K562 (cell line): ENCODE measurements around the gene ERCC1. TPM values are rescaled to one million over a fixed set of nuclear protein-coding genes. Genes with fewer than 3 reads are reported as not detected.

Experiments used
- CEBPG ChIP-seq, 3 experiments: fragments of 200-800 bp in 1 of 3; sonication (Bioruptor generic) in 1 of 3; sonication (generic) in 1 of 3; formaldehyde crosslinking in 1 of 3; IDR thresholded peaks in 2 of 3; conservative IDR thresholded peaks in 1 of 3; 2 replicates each; pipeline versions ENCODE4 v1.6.1 to v1.8.0; 2016 to 2022; ENCODE audit warnings: missing compliant biosample characterization in 2 of 3, missing genetic modification characterization in 2 of 3, mild to moderate bottlenecking in 1 of 3, missing genetic modification reagents in 1 of 3
- JUN ChIP-seq, 2 experiments: sonication (generic) in 1 of 2; formaldehyde crosslinking in 1 of 2; IDR thresholded peaks; 2 replicates each; pipeline versions ENCODE4 v1.6.1 to v1.8.0; 2012 to 2022; ENCODE audit warnings: borderline replicate concordance in 2 of 2, mild to moderate bottlenecking in 2 of 2, improper control_type of control experiment in 1 of 2, low read depth in 1 of 2, low read length in 1 of 2, missing genetic modification reagents in 1 of 2
- NCOR1 ChIP-seq: fragments of 450-650 bp; IDR thresholded peaks from 2 replicates; pipeline ENCODE4 v1.6.1; 2016; ENCODE audit warnings: mild to moderate bottlenecking, moderate library complexity
- RAD21 ChIP-seq, 2 experiments: fragments of 250-450 bp in 1 of 2; fragments of 450-650 bp in 1 of 2; sonication (Bioruptor Pico) in 1 of 2; formaldehyde crosslinking in 1 of 2; IDR thresholded peaks in 1 of 2; conservative IDR thresholded peaks in 1 of 2; 2 replicates each; pipeline versions ENCODE4 v1.4.0 to v1.8.0; 2020 to 2022; ENCODE audit warnings: mild to moderate bottlenecking in 2 of 2, moderate library complexity in 1 of 2
- RBBP5 ChIP-seq: fragments of 200-600 bp; sonication (generic); IDR thresholded peaks from 2 replicates; pipeline ENCODE4 v1.6.1; 2012; ENCODE audit warnings: borderline replicate concordance, mild to moderate bottlenecking, low read length, control low read depth, inconsistent platforms; ENCODE audit not compliant: insufficient read depth, poor library complexity, severe bottlenecking
- SAP30 ChIP-seq: fragments of 200-600 bp; sonication (generic); IDR thresholded peaks from 2 replicates; pipeline ENCODE4 v1.6.1; 2012; ENCODE audit warnings: borderline replicate concordance, low read depth, mild to moderate bottlenecking, moderate library complexity, low read length, control low read depth, inconsistent platforms; ENCODE audit not compliant: insufficient read depth, poor library complexity, severe bottlenecking
- TEAD4 ChIP-seq, 2 experiments: sonication (generic) in 1 of 2; formaldehyde crosslinking in 1 of 2; IDR thresholded peaks; 2 replicates each; pipeline versions ENCODE4 v1.6.1 to v1.8.0; 2012 to 2022; ENCODE audit warnings: borderline replicate concordance in 1 of 2, inconsistent platforms in 1 of 2, low read length in 1 of 2, mild to moderate bottlenecking in 1 of 2, missing genetic modification reagents in 1 of 2
- TFAP4 ChIP-seq: sonication (generic); formaldehyde crosslinking; IDR thresholded peaks from 2 replicates; pipeline ENCODE4 v1.8.0; 2022; ENCODE audit warnings: missing genetic modification reagents, mild to moderate bottlenecking, moderate library complexity, borderline replicate concordance
- ZEB2 ChIP-seq: fragments of 450-650 bp; IDR thresholded peaks from 2 replicates; pipeline ENCODE4 v1.6.1; 2016
- ZFX ChIP-seq: sonication (generic); formaldehyde crosslinking; IDR thresholded peaks from 2 replicates; pipeline ENCODE4 v1.8.0; 2022; ENCODE audit warnings: mild to moderate bottlenecking, missing genetic modification reagents, moderate library complexity
- ZNF507 ChIP-seq: conservative IDR thresholded peaks from 2 replicates; pipeline ENCODE4 v1.6.1; 2017; ENCODE audit warnings: missing genetic modification characterization, missing compliant biosample characterization
- polyA plus RNA-seq, 8 experiments: library from polyadenylated mRNA; depleted of rRNA in 4 of 8; stranded (reverse) in 5 of 8; unstranded in 3 of 8; fragments of >200 nt; fragmentation: Nextera tagmentation in 2 of 8; fragmentation: Illumina TruSeq in 1 of 8; extraction: Ambion mirVana in 2 of 8; extraction: Trizol in 1 of 8; gene quantifications; 2 replicates each; pipeline versions ENCODE4 v1.2.1 to v1.2.3, GENCODE V29; 2011 to 2014; ENCODE audit warnings: inconsistent platforms in 1 of 8, missing spikeins in 1 of 8
- total RNA-seq, 7 experiments: library from RNA; depleted of rRNA in 6 of 7; stranded (reverse); fragments of >200 nt in 6 of 7; fragmentation: Illumina TruSeq in 2 of 7; extraction: Trizol in 2 of 7; gene quantifications; 2 replicates each; pipeline versions ENCODE4 v1.2.1 to v1.2.3, GENCODE V29; 2011 to 2021; ENCODE audit warnings: low replicate concordance in 1 of 7
- TF ChIP-seq, protein P1 (sequence below): fragments of 250-450 bp; sonication (Bioruptor Pico); IDR thresholded peaks from 2 replicates; pipeline ENCODE4 v1.8.0; 2022; ENCODE audit warnings: inconsistent platforms
- TF ChIP-seq, protein P2 (sequence below): sonication (generic); formaldehyde crosslinking; IDR thresholded peaks from 2 replicates; pipeline ENCODE4 v1.8.1; 2023; ENCODE audit warnings: mild to moderate bottlenecking, missing genetic modification reagents
- TF ChIP-seq, protein P3 (sequence below), 3 experiments: fragments of 200-800 bp in 1 of 3; sonication (Bioruptor generic) in 1 of 3; sonication (generic) in 1 of 3; formaldehyde crosslinking in 1 of 3; IDR thresholded peaks; 2 replicates each; pipeline versions ENCODE4 v1.6.1 to v1.8.0; 2016 to 2022; ENCODE audit warnings: mild to moderate bottlenecking in 2 of 3, missing compliant biosample characterization in 2 of 3, missing genetic modification characterization in 2 of 3, missing genetic modification reagents in 1 of 3

ERCC1 gene
- total and polyA plus RNA-seq, 9 of the 15 experiments (the other 6 are each of a cell fraction or from before 2014, with no cell fraction given), result 9.3 to 92.6 (median 60.0) TPM

- TF ChIP-seq, protein P1, sequence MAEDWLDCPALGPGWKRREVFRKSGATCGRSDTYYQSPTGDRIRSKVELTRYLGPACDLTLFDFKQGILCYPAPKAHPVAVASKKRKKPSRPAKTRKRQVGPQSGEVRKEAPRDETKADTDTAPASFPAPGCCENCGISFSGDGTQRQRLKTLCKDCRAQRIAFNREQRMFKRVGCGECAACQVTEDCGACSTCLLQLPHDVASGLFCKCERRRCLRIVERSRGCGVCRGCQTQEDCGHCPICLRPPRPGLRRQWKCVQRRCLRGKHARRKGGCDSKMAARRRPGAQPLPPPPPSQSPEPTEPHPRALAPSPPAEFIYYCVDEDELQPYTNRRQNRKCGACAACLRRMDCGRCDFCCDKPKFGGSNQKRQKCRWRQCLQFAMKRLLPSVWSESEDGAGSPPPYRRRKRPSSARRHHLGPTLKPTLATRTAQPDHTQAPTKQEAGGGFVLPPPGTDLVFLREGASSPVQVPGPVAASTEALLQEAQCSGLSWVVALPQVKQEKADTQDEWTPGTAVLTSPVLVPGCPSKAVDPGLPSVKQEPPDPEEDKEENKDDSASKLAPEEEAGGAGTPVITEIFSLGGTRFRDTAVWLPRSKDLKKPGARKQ, result no peak
- TF ChIP-seq ZNF507, result no peak
- no peak for TF ChIP-seq ZFX (CRISPR knock-in tag)
- TF ChIP-seq, protein P2, sequence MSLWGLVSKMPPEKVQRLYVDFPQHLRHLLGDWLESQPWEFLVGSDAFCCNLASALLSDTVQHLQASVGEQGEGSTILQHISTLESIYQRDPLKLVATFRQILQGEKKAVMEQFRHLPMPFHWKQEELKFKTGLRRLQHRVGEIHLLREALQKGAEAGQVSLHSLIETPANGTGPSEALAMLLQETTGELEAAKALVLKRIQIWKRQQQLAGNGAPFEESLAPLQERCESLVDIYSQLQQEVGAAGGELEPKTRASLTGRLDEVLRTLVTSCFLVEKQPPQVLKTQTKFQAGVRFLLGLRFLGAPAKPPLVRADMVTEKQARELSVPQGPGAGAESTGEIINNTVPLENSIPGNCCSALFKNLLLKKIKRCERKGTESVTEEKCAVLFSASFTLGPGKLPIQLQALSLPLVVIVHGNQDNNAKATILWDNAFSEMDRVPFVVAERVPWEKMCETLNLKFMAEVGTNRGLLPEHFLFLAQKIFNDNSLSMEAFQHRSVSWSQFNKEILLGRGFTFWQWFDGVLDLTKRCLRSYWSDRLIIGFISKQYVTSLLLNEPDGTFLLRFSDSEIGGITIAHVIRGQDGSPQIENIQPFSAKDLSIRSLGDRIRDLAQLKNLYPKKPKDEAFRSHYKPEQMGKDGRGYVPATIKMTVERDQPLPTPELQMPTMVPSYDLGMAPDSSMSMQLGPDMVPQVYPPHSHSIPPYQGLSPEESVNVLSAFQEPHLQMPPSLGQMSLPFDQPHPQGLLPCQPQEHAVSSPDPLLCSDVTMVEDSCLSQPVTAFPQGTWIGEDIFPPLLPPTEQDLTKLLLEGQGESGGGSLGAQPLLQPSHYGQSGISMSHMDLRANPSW (CRISPR knock-in tag), result no peak; the same call in 1 of the 2 replicates
- peak; percentile 64; the same call in 1 of the 2 replicates for TF ChIP-seq TEAD4 (IDR thresholded peaks at IDR 0.05; ENCODE audit: low read length)
- no peak for TF ChIP-seq TEAD4 (CRISPR knock-in tag; IDR thresholded peaks at IDR 0.05; ENCODE audit: borderline replicate concordance)
- peak; percentile 57 for TF ChIP-seq SAP30
- peak; percentile 77; the same call in 1 of the 2 replicates for TF ChIP-seq ZEB2
- TF ChIP-seq CEBPG (CRISPR knock-in tag; IDR thresholded peaks at IDR 0.05), result peak; percentile 56; the same call in 1 of the 2 replicates
- no peak for TF ChIP-seq CEBPG (tag; conservative IDR thresholded peaks at IDR 0.05 in 1 of 2, IDR thresholded peaks at IDR 0.05 in 1 of 2)
- TF ChIP-seq, protein P3, sequence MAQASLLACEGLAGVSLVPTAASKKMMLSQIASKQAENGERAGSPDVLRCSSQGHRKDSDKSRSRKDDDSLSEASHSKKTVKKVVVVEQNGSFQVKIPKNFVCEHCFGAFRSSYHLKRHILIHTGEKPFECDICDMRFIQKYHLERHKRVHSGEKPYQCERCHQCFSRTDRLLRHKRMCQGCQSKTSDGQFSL (CRISPR knock-in tag; IDR thresholded peaks at IDR 0.05), result peak; percentile 74
- TF ChIP-seq, protein P3 (tag; IDR thresholded peaks at IDR 0.05), result peak in 1 of 2 experiments; percentile 39; a peak in 1 of 4 replicates
- TF ChIP-seq RBBP5, result no peak
- TF ChIP-seq NCOR1, result peak; percentile 69
- peak; percentile 74; the same call in 1 of the 2 replicates for TF ChIP-seq TFAP4 (CRISPR knock-in tag)
- no peak for TF ChIP-seq JUN (IDR thresholded peaks at IDR 0.05; ENCODE audit: borderline replicate concordance, low read depth, low read length)
- TF ChIP-seq JUN (CRISPR knock-in tag; IDR thresholded peaks at IDR 0.05; ENCODE audit: borderline replicate concordance), result peak; percentile 9; the same call in 1 of the 2 replicates
- no peak for TF ChIP-seq RAD21 (CRISPR knock-in tag; conservative IDR thresholded peaks at IDR 0.05 in 1 of 2, IDR thresholded peaks at IDR 0.05 in 1 of 2)
Measured at GRCh38 chr19:45442778-45443461, 19.2 kb upstream of the ERCC1 start (continued).
